Measurements from ENCODE around the gene LGI4. TPM values are rescaled to one million over a fixed set of nuclear protein-coding genes. Genes with fewer than 3 reads are reported as not detected.
A peak's percentile ranks its signal among the peaks of the same experiment; 100 is the strongest.

LGI4 gene
- total and polyA plus RNA-seq, 2 experiments from 2014 or later = 3.4 to 4.3 TPM

DNA sequence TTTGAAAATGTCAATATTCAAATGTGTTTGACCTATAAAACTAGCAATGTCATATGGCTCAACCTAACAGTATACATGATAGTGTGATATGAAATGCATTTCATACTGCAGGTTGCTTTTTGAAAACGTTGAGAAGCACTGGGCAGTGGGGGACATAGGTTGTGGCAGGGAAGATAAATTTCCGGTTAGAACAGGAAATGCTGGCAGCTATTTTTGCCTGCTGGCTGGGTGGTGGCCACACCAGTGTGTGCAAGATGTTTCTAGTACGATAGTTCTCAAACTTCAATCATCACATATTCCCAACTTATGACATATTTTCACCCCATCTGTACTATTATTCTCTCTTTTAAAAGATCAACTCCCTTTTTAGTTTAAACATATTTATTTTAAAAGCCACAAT, 36.9 kb upstream of the LGI4 start:
- Mint-ChIP-seq H3K4me3 (no peak overlapping the region), H3K36me3 (ENCODE audit: low read depth) (peaks cover 45% of the 10 kb centered on the region), H3K9me3 (no peaks in the 10 kb centered on the region; the same call in 2 of the 3 replicates), H3K27me3 (ENCODE audit: insufficient read depth, low read depth, poor library complexity) (peaks cover 5% of the 10 kb centered on the region), H3K4me1 (peaks cover 5% of the 10 kb centered on the region; the same call in 1 of the 3 replicates), H3K27ac (no peak overlapping the region)
- Histone ChIP-seq H3K27me3 (ENCODE audit: insufficient read depth) (no peaks in the 10 kb centered on the region), H3F3A (replicated peaks; ENCODE audit: low read depth) (no peaks in the 10 kb centered on the region), H2AFZ (no peak overlapping the region), H3K4me2 (no peak overlapping the region), H3K79me2 (replicated peaks; ENCODE audit: insufficient read depth) (no peaks in the 10 kb centered on the region), H3K36me3 (ENCODE audit: insufficient read depth) (0 out of 2 replicates have a peak, but pooled peaks cover 15% of the 10 kb centered on the region), H3K4me1 (ENCODE audit: insufficient read depth) (0 out of 2 replicates have a peak, but pooled peaks cover 5% of the 10 kb centered on the region), H3K4me3 (no peak overlapping the region), H3K27ac (ENCODE audit: low read depth) (0 out of 2 replicates have a peak overlapping the region, but pooled peaks have one; percentile 50), H4K20me1 (replicated peaks; ENCODE audit: insufficient read depth) (no peaks in the 10 kb centered on the region; the same call in 1 of the 2 replicates), H3K9me2 (ENCODE audit: insufficient read depth) (no peaks in the 10 kb centered on the region; the same call in 1 of the 2 replicates)
- DNase-seq (ENCODE audit: low spot score) = no peak
- ATAC-seq = no peak
- TF ChIP-seq REST (IDR thresholded peaks at IDR 0.05; ENCODE audit: unreplicated experiment) (no peak), ZNF331 (CRISPR knock-in tag; IDR thresholded peaks at IDR 0.05; ENCODE audit: low read depth) (no peak), CTCF (conservative IDR thresholded peaks at IDR 0.05; ENCODE audit: low read depth in 2 of 2) (no peak), STAT1 (IDR thresholded peaks at IDR 0.05; ENCODE audit: unreplicated experiment) (no peak), JUNB (IDR thresholded peaks at IDR 0.05; ENCODE audit: unreplicated experiment) (no peak), CREB1 (CRISPR knock-in tag; IDR thresholded peaks at IDR 0.05; ENCODE audit: low read depth) (no peak), EZH2phosphoT487 (IDR thresholded peaks at IDR 0.05; ENCODE audit: unreplicated experiment) (no peak), POLR2AphosphoS5 (IDR thresholded peaks at IDR 0.05; ENCODE audit: low read depth) (no peak), EZH2 (IDR thresholded peaks at IDR 0.05; ENCODE audit: low read depth, unreplicated experiment) (no peak), ZNF114 (CRISPR knock-in tag; IDR thresholded peaks at IDR 0.05) (no peak)
- TF ChIP-seq, protein P1, sequence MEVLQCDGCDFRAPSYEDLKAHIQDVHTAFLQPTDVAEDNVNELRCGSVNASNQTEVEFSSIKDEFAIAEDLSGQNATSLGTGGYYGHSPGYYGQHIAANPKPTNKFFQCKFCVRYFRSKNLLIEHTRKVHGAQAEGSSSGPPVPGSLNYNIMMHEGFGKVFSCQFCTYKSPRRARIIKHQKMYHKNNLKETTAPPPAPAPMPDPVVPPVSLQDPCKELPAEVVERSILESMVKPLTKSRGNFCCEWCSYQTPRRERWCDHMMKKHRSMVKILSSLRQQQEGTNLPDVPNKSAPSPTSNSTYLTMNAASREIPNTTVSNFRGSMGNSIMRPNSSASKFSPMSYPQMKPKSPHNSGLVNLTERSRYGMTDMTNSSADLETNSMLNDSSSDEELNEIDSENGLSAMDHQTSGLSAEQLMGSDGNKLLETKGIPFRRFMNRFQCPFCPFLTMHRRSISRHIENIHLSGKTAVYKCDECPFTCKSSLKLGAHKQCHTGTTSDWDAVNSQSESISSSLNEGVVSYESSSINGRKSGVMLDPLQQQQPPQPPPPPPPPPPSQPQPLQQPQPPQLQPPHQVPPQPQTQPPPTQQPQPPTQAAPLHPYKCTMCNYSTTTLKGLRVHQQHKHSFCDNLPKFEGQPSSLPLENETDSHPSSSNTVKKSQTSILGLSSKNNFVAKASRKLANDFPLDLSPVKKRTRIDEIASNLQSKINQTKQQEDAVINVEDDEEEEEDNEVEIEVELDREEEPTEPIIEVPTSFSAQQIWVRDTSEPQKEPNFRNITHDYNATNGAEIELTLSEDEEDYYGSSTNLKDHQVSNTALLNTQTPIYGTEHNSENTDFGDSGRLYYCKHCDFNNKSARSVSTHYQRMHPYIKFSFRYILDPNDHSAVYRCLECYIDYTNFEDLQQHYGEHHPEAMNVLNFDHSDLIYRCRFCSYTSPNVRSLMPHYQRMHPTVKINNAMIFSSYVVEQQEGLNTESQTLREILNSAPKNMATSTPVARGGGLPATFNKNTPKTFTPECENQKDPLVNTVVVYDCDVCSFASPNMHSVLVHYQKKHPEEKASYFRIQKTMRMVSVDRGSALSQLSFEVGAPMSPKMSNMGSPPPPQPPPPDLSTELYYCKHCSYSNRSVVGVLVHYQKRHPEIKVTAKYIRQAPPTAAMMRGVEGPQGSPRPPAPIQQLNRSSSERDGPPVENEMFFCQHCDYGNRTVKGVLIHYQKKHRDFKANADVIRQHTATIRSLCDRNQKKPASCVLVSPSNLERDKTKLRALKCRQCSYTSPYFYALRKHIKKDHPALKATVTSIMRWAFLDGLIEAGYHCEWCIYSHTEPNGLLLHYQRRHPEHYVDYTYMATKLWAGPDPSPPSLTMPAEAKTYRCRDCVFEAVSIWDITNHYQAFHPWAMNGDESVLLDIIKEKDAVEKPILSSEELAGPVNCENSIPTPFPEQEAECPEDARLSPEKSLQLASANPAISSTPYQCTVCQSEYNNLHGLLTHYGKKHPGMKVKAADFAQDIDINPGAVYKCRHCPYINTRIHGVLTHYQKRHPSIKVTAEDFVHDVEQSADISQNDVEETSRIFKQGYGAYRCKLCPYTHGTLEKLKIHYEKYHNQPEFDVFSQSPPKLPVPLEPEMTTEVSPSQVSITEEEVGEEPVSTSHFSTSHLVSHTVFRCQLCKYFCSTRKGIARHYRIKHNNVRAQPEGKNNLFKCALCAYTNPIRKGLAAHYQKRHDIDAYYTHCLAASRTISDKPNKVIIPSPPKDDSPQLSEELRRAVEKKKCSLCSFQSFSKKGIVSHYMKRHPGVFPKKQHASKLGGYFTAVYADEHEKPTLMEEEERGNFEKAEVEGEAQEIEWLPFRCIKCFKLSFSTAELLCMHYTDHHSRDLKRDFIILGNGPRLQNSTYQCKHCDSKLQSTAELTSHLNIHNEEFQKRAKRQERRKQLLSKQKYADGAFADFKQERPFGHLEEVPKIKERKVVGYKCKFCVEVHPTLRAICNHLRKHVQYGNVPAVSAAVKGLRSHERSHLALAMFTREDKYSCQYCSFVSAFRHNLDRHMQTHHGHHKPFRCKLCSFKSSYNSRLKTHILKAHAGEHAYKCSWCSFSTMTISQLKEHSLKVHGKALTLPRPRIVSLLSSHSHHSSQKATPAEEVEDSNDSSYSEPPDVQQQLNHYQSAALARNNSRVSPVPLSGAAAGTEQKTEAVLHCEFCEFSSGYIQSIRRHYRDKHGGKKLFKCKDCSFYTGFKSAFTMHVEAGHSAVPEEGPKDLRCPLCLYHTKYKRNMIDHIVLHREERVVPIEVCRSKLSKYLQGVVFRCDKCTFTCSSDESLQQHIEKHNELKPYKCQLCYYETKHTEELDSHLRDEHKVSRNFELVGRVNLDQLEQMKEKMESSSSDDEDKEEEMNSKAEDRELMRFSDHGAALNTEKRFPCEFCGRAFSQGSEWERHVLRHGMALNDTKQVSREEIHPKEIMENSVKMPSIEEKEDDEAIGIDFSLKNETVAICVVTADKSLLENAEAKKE (CRISPR knock-in tag; IDR thresholded peaks at IDR 0.05) = no peak
- TF ChIP-seq, protein P2, sequence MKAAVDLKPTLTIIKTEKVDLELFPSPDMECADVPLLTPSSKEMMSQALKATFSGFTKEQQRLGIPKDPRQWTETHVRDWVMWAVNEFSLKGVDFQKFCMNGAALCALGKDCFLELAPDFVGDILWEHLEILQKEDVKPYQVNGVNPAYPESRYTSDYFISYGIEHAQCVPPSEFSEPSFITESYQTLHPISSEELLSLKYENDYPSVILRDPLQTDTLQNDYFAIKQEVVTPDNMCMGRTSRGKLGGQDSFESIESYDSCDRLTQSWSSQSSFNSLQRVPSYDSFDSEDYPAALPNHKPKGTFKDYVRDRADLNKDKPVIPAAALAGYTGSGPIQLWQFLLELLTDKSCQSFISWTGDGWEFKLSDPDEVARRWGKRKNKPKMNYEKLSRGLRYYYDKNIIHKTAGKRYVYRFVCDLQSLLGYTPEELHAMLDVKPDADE (IDR thresholded peaks at IDR 0.05) = no peak

All from GM23338 (cell line).